Smooth muscle cell (in vitro differentiated cells): ENCODE data around the gene SPTY2D1. TPM values are rescaled to one million over a fixed set of nuclear protein-coding genes. Genes with fewer than 3 reads are reported as not detected.
"Not testable (repeated sequence)": the region's sequence is repeated elsewhere in the genome, so short reads cannot be mapped to it uniquely, and the experiment has no call there.

ENCODE experiments used
- DNase-seq: peaks from one replicate; lab custom pipeline; 2025; ENCODE audit not compliant: unreplicated experiment; lab: John Stamatoyannopoulos, UW
- H2AFZ ChIP-seq: fragments of 200-600 bp; sonication (generic); 2 replicates; pipeline ENCODE4 v1.6.0; 2016; ENCODE audit warnings: antibody characterized with exemption, low read depth, mild to moderate bottlenecking
- H3F3A ChIP-seq: fragments of 200-600 bp; sonication (generic); 2 replicates; pipeline ENCODE4 v1.6.0; 2017; ENCODE audit warnings: antibody characterized with exemption, low read depth
- H3K27ac ChIP-seq: fragments of 200-600 bp; sonication (generic); 2 replicates; pipeline ENCODE4 v1.5.1; 2016; ENCODE audit warnings: low read depth, mild to moderate bottlenecking
- H3K27me3 ChIP-seq: fragments of 200-600 bp; sonication (generic); 2 replicates; pipeline ENCODE4 v1.6.1; 2016; ENCODE audit warnings: low read depth, mild to moderate bottlenecking
- H3K36me3 ChIP-seq: fragments of 200-600 bp; sonication (generic); 2 replicates; pipeline ENCODE4 v1.5.1; 2016; ENCODE audit warnings: low read depth
- H3K4me1 ChIP-seq: fragments of 200-600 bp; sonication (generic); 2 replicates; pipeline ENCODE4 v1.5.1; 2016; ENCODE audit warnings: low read depth
- H3K4me2 ChIP-seq: fragments of 200-600 bp; sonication (generic); 2 replicates; pipeline ENCODE4 v1.6.0; 2016; ENCODE audit warnings: mild to moderate bottlenecking
- H3K4me3 ChIP-seq: fragments of 200-600 bp; sonication (generic); 2 replicates; pipeline ENCODE4 v1.5.1; 2016; ENCODE audit warnings: mild to moderate bottlenecking
- H3K79me2 ChIP-seq: fragments of 200-600 bp; sonication (generic); 2 replicates; pipeline ENCODE4 v1.6.0; 2016; ENCODE audit warnings: low read depth, mild to moderate bottlenecking
- H3K9ac ChIP-seq: fragments of 200-600 bp; sonication (generic); 2 replicates; pipeline ENCODE4 v1.6.0; 2016; ENCODE audit warnings: low read depth
- H3K9me3 ChIP-seq: fragments of 200-600 bp; sonication (generic); replicated peaks from 2 replicates; pipeline ENCODE4 v1.5.1; 2016; ENCODE audit warnings: low read depth
- H4K20me1 ChIP-seq: fragments of 200-600 bp; sonication (generic); 2 replicates; pipeline ENCODE4 v1.6.0; 2016; ENCODE audit warnings: low read depth
- CTCF ChIP-seq: fragments of 200-600 bp; sonication (generic); IDR thresholded peaks from 2 replicates; pipeline ENCODE4 v1.5.1; 2017; ENCODE audit warnings: borderline replicate concordance, mild to moderate bottlenecking, antibody characterized with exemption; ENCODE audit not compliant: insufficient read depth, poor library complexity, severe bottlenecking
- WGBS: methylation state at CpG from one replicate; pipeline ENCODE4 v1.1.7; 2016; ENCODE audit warnings: low lambda C conversion rate; 5-methylcytosine and 5-hydroxymethylcytosine counted together
- polyA plus RNA-seq: library from polyadenylated mRNA; unstranded; fragments of >200 nt; fragmentation: Nextera tagmentation; extraction: Ambion mirVana; gene quantifications from 2 replicates; pipeline ENCODE4 v1.2.1, GENCODE V29; 2016
- total RNA-seq: library from RNA; depleted of rRNA; stranded (reverse); fragments of >200 nt; gene quantifications from 2 replicates; pipeline ENCODE4 v1.2.3, GENCODE V29; 2014

SPTY2D1 gene
- total and polyA plus RNA-seq, 2 experiments from 2014 or later, result 18.8 to 42.7 TPM

GRCh38 chr11:18669219-18669596 lies 35.1 kb upstream of the SPTY2D1 start:
- Histone ChIP-seq H3K27me3 (no peaks in the 10 kb centered on the region), H3K4me3 (no peak overlapping the region), H3K9me3 (no peaks in the 10 kb centered on the region), H3K4me2 (no peak overlapping the region), H3K4me1 (no peaks in the 10 kb centered on the region), H2AFZ (no peak overlapping the region), H3F3A (no peaks in the 10 kb centered on the region), H4K20me1 (no peaks in the 10 kb centered on the region), H3K9ac (no peak overlapping the region), H3K36me3 (no peaks in the 10 kb centered on the region), H3K79me2 (no peaks in the 10 kb centered on the region), H3K27ac (peak overlapping the region; percentile 1)
- no peak for TF ChIP-seq CTCF
- WGBS, result 23% methylated on average over 2 of the region's 2 CpGs
- DNase-seq, result no peak

- no peak for DNase-seq
- Histone ChIP-seq H3K4me3 (no peak overlapping the region), H3K4me1 (no peaks in the 10 kb centered on the region), H3K79me2 (no peaks in the 10 kb centered on the region), H3K27me3 (no peaks in the 10 kb centered on the region), H3K9ac (no peak overlapping the region), H4K20me1 (no peaks in the 10 kb centered on the region), H2AFZ (no peak overlapping the region), H3K9me3 (no peaks in the 10 kb centered on the region), H3K4me2 (no peak overlapping the region), H3K27ac (no peak overlapping the region), H3K36me3 (no peaks in the 10 kb centered on the region), H3F3A (no peaks in the 10 kb centered on the region)
- no peak for TF ChIP-seq CTCF
- 66% methylated on average over 4 of the region's 4 CpGs for WGBS
Measured at GRCh38 chr11:18668131-18668530, 34.0 kb upstream of the SPTY2D1 start.

- not testable (repeated sequence) for H3K36me3 ChIP-seq, H2AFZ ChIP-seq, H3K9me3 ChIP-seq, H3F3A ChIP-seq, H4K20me1 ChIP-seq, H3K79me2 ChIP-seq, H3K4me1 ChIP-seq, H3K4me3 ChIP-seq, H3K27me3 ChIP-seq, H3K27ac ChIP-seq, H3K4me2 ChIP-seq, H3K9ac ChIP-seq, DNase-seq
- WGBS, result 94% methylated on average over 10 of the region's 10 CpGs
Measured at GRCh38 chr11:18665353-18665872, 31.3 kb upstream of the SPTY2D1 start.

DNA sequence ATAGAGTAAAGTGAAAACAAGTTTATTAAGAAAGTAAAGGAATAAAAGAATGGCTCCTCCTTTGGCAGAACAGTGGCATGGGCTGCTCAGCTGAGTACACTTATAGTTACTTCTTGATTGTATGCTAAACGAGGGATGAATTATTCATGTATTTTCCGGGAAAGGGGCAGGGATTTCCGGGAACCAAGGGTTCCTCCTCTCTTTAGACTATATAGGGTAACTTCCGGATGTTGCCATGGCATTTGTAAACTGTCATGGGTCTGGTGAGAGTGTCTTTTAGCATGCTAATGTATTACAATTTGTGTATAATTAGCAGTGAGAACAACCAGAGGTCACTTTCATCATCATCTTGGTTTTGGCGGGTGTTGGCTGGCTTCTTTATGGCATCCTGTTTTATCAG lies 23.5 kb upstream of the SPTY2D1 start:
- WGBS, result 87% methylated on average over 5 of the region's 5 CpGs
- TF ChIP-seq CTCF, result no peak

More for the DNA sequence above, 23.5 kb upstream of the SPTY2D1 start:
- Histone ChIP-seq H3K4me2 (no peak overlapping the region), H3K27ac (no peak overlapping the region), H4K20me1 (no peaks in the 10 kb centered on the region), H3K36me3 (no peaks in the 10 kb centered on the region), H3K79me2 (no peaks in the 10 kb centered on the region), H3K9me3 (no peaks in the 10 kb centered on the region), H2AFZ (no peak overlapping the region), H3K9ac (no peak overlapping the region), H3F3A (no peaks in the 10 kb centered on the region), H3K4me1 (no peaks in the 10 kb centered on the region), H3K4me3 (no peak overlapping the region), H3K27me3 (peaks cover 3% of the 10 kb centered on the region)
- no peak for DNase-seq
